Measurements from ENCODE around the gene HYCC1.
"Not testable (repeated sequence)": the region's sequence is repeated elsewhere in the genome, so short reads cannot be mapped to it uniquely, and the experiment has no call there.

The HYCC1 gene

GRCh38 chr7:22985436-22985835 lies 28.5 kb downstream of the HYCC1 start:
- DNase-seq (ENCODE audit: low read depth in 3 of 3): no peak

- no peak for DNase-seq (ENCODE audit: low read depth in 3 of 3)
These were observed 30.6 kb downstream of the HYCC1 start for GRCh38 chr7:22983257-22983855.

- DNase-seq (ENCODE audit: low read depth in 3 of 3): no peak
These were observed 33.5 kb downstream of the HYCC1 start for GRCh38 chr7:22980422-22980821.

- DNase-seq (ENCODE audit: low read depth in 3 of 3): no peak
These were observed 34.1 kb downstream of the HYCC1 start for GRCh38 chr7:22979861-22980260.

- no peak for DNase-seq (ENCODE audit: low read depth in 3 of 3)
These were observed 34.7 kb downstream of the HYCC1 start for GRCh38 chr7:22979251-22979650.

- DNase-seq (ENCODE audit: low read depth in 3 of 3): not testable (repeated sequence)
These were observed 39.3 kb downstream of the HYCC1 start for GRCh38 chr7:22974636-22975035.

- DNase-seq (ENCODE audit: low read depth in 3 of 3): no peak
These were observed 41.7 kb downstream of the HYCC1 start for GRCh38 chr7:22972207-22972606.

- DNase-seq (ENCODE audit: low read depth in 3 of 3): no peak
These were observed 44.9 kb downstream of the HYCC1 start for GRCh38 chr7:22969010-22969431.

All from stimulated activated CD4-positive, alpha-beta T cell treated with anti-CD3 and anti-CD28 coated beads, TNF-alpha, amount 100 ng/mL, for 24 hours (primary cell).